Activated T-cell treated with anti-CD3 and anti-CD28 coated beads for 4 hours (primary cell): ENCODE data around the gene WSCD1.

ENCODE experiments used
- DNase-seq: peaks from one replicate; pipeline ENCODE4 v3.0.0-alpha.2; 2020

The WSCD1 gene

GRCh38 chr17:6069539-6070429 is at the start of gene WSCD1:
WSCD1 (plus strand) TSS chr17:6070379; CDS start chr17:6080659, 10,280 bp downstream.
- no peak for DNase-seq

- DNase-seq: no peak
Measured at GRCh38 chr17:6021011-6021400, 49.2 kb upstream of the WSCD1 start.

GRCh38 chr17:6021627-6022026 is 48.6 kb upstream of the WSCD1 start:
- DNase-seq: no peak

GRCh38 chr17:6023036-6023831 is 46.9 kb upstream of the WSCD1 start:
- DNase-seq: no peak

GRCh38 chr17:6024576-6024975 is 45.6 kb upstream of the WSCD1 start:
- DNase-seq: no peak

GRCh38 chr17:6027342-6028024 is 42.7 kb upstream of the WSCD1 start:
- DNase-seq: no peak

GRCh38 chr17:6028294-6028693 is 41.9 kb upstream of the WSCD1 start:
- DNase-seq: no peak

- no peak for DNase-seq
Measured at GRCh38 chr17:6035801-6036394, 34.3 kb upstream of the WSCD1 start.

- no peak for DNase-seq
Measured at GRCh38 chr17:6040504-6040903, 29.7 kb upstream of the WSCD1 start.

- DNase-seq: no peak
Measured at GRCh38 chr17:6041246-6041645, 28.9 kb upstream of the WSCD1 start.

- DNase-seq: no peak
Measured at GRCh38 chr17:6043405-6043804, 26.8 kb upstream of the WSCD1 start.

- no peak for DNase-seq
Measured at GRCh38 chr17:6044261-6044660, 25.9 kb upstream of the WSCD1 start.

- DNase-seq: no peak
Measured at GRCh38 chr17:6045621-6046357, 24.4 kb upstream of the WSCD1 start.

GRCh38 chr17:6046431-6046830 is 23.7 kb upstream of the WSCD1 start:
- DNase-seq: no peak

GRCh38 chr17:6046931-6047330 is 23.2 kb upstream of the WSCD1 start:
- DNase-seq: no peak

- no peak for DNase-seq
Measured at GRCh38 chr17:6047966-6048365, 22.2 kb upstream of the WSCD1 start.

- no peak for DNase-seq
Measured at GRCh38 chr17:6048486-6048885, 21.7 kb upstream of the WSCD1 start.

GRCh38 chr17:6052926-6053325 is 17.3 kb upstream of the WSCD1 start:
- DNase-seq: no peak

- DNase-seq: no peak
Measured at GRCh38 chr17:6054372-6054771, 15.8 kb upstream of the WSCD1 start.

- no peak for DNase-seq
Measured at GRCh38 chr17:6056104-6056503, 14.1 kb upstream of the WSCD1 start.

- no peak for DNase-seq
Measured at GRCh38 chr17:6057562-6057961, 12.6 kb upstream of the WSCD1 start.

GRCh38 chr17:6059406-6059805 is 10.8 kb upstream of the WSCD1 start:
- DNase-seq: no peak
